NCI-H774 (cell line): ENCODE results near the gene OR6C76.
"Not testable (repeated sequence)": the region's sequence is repeated elsewhere in the genome, so short reads cannot be mapped to it uniquely, and the experiment has no call there.

Experiments
- DNase-seq: peaks from one replicate; lab custom pipeline; 2025; lab: John Stamatoyannopoulos, UW

OR6C76 gene

DNA sequence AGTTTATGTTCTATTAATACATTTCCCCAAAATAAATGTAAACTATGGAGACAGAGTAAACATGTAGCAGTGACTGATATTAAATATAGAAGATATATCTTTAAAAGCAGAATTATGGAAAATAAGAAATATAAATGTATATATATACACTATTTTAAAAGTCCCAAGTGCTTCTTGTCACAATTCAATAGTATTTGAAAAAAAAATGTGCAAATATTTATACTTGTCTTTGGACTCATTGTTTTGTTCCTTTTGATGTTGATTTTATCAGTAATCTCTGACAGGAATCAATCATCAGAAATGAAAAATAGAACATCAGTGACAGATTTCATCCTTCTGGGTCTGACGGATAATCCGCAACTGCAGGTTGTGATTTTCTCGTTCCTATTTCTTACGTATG, at the start of gene OR6C76:
OR6C76 (plus strand) TSS at position 301 of the 400 bp plus-strand sequence; CDS start at position 301, 0 bp downstream.
- DNase-seq, result no peak

DNA sequence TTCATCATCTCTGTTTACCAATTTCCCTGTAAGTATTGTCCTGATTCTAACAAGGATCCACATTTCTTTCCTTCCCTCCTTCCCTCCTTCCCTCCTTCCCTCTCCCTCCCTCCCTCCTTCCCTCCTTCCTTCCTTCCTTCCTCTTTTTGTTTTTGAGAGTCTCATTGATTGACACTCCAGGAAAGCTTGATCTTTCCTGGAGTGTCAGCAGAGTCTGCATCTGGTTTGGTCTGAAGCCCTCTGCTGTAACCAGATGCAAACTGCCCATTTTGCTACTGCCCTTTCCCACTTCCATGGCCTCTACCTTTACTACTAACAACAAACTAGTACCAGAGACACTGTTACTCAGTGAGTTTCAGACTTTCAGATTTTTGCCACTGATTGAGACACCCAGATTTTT, 40.2 kb upstream of the OR6C76 start:
- no peak for DNase-seq

DNA sequence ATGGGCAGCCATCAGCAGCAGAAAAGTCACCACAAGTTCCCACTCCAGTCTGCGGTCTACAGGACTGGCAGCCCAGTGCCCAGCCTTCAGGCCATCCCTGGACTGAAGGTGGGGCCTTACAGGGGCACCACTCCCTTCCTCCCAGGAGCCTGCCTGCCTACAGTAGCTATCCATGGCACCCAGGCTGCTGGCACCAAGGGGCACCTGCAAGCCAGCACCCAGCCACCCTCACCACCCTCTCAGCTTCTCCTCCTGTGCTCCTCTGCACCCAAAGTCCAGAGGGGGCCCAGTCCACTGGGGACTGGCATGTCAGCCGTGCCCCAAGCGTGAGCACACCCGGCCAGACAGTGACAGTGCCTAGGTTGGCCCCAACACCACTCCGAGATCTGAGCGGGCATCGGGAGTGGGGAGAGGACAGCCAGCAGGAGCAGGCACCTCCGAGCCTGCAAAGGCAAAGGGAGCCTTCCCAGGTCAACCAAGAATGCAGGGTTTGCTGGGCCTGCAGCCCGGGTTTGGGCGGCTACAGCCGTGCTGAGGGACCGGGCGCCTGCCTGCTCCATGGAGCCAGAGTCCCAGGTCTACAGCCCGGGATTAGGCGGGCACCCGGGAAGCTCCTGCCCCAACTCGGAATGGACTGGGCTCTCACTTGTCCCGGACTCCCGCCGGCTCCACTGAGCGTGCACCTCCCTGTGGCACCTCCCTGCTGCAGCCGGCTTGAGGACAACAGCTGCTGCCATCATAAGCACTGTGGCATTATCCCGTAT, 33.8 kb upstream of the OR6C76 start:
- no peak for DNase-seq

DNA sequence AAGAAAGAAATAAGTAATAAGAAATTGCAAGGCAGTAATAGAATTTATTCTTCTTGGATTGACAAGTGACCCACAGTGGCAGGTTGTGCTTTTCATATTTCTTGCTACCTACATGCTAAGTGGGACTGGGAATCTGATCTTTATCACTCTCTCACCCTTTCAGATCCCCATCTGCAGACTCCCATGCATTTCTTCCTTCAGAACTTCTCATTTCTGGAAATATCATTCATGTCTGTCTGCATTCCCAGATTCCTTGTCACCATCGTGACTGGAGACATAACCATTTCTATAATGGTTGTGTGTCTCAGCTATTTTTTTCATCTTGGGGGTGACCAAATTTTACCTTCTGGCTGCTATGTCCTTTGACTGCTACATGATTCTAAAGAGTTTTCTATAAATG, 29.7 kb upstream of the OR6C76 start:
- DNase-seq, result no peak

DNA sequence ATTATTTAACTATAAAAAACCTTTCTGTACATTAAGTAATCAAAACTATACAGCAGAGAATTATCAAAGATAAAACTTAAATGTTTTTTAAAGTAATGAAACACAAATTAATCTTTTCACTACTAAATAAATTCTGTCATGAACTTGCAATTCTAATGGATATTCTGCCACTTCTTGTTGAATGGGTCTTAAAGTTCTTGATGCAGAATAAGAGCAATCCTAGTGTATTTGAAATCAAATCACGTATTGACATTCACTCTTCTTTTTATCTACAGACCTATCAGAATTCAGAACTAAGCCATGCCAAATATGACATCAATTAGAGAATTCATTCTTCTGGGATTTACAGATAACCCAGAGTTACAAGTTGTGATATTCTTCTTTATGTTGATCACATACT, 25.8 kb upstream of the OR6C76 start, which contains the start of gene OR6C65:
OR6C65 (plus strand) TSS at position 301 of the 400 bp plus-strand sequence; CDS start at position 301, 0 bp downstream.
- no peak for DNase-seq

DNA sequence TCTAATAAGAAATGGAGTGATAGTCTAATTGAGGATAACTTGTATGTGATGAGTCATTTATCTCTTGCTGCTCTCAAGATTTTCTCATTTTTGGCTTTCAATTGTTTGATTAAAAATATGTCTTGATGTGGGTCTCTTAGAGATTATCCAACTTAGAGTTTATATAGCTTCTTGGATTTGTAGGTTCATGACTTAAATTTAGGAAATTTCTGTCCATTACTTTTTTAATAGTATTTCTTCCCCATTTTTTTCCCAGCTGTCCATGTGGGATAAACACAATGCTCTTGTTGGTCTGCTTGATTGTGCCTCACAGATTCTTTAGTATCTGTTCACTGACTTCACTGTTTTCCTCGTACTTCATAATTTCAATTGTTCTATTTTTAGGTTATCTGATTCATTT, 18.2 kb upstream of the OR6C76 start:
- DNase-seq, result no peak

DNA sequence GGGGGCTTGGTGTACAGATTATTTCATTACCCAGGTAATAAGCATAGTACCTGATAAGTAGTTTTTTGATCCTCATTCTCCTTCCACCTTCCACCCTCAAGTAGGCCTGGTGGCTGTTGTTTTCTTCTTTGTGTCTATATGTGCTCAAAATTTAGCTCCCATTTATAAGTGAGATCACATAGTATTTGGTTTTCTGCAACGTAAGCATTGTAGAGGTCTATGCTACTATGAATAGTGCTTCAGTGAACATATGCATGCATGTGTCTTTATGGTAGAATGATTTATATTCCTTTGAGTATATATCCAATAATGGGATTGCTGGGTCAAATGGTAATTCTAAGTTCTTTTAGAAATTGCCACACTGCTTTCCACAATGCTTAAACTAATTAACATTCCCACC, 16.9 kb upstream of the OR6C76 start:
- DNase-seq, result not testable (repeated sequence)

DNA sequence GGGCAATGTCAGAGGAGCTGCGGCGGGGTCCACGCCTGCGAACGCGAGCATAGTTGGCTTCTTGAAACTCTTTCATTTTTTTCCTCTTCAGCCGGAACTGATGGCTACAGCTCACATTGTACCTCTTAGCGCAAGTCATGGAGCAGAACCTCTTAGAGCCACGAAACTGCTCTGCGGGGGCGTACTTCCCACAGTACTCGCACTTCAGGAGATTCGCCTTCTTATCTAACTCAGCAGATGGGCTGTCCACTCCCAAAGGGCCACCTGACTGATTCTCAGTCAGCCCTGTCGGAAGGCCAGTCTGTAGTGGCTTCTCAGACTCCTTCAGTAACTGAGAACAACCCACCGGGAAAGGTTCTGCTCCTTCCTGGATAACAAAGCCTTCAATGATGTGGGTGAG, 13.9 kb upstream of the OR6C76 start:
- DNase-seq, result not testable (repeated sequence)

DNA sequence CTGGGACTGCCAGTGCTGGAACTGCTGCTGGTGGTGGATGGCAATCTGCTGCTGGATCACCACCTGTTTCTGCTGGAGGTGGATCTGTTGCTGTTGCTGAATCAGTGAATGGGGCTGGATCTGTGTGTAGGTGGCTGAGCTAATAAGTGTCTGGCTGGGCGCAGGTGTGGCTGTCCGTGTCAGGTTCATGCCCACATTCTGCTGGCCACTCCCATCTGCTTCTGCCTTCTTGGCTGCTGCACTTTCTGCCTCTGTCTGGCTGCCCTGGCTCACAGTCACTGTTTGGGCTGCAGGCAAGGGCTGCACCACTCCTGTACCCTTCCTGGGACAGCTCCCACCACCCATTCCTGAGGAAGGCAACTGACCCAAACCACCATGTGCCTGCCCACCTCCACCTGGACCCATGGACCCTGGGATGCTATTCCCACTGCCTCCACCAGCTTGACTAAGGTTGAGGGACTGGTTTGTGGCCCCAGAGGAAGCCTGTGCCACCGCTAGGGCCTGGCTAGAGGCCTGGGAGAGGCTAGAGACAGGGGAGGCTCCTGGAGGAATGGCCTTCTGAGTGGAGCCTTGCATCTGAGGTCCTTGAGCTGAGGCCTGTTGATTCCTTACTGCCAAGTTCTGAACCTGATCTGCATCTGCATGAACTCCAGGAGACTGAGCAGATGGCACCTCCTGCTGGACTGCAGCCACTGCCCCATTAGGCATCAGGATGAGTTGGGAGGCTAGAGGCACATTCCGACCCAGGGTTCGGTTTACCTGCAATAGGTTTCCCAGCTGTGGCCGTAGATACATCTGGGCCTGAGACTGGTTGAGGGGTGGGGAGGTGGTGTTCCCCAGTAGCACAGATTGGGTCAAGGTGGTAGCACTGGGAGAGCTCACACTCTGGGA, 12.3 kb upstream of the OR6C76 start:
- DNase-seq, result not testable (repeated sequence)

DNA sequence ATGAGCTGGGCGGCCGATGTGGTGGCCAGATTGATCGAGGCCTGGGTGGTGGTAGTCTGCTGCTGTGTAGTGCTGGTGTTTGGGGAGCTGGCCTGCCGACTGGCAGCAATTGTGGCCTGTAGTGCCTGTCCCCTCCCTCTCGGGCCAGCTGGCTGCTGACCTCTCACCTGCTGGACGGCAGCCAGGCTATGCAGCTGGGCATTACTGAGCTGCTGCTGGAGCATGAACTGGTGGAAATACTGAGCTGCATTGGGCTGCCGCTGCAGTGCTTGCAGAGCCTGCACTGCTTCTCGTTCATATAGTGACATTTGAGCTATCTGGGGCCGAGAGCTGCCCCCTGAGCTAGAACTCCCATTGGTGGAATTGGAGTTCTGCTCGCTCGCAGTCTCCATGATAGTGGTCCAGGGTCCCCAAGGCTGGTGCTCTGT, 11.6 kb upstream of the OR6C76 start:
- not testable (repeated sequence) for DNase-seq

DNA sequence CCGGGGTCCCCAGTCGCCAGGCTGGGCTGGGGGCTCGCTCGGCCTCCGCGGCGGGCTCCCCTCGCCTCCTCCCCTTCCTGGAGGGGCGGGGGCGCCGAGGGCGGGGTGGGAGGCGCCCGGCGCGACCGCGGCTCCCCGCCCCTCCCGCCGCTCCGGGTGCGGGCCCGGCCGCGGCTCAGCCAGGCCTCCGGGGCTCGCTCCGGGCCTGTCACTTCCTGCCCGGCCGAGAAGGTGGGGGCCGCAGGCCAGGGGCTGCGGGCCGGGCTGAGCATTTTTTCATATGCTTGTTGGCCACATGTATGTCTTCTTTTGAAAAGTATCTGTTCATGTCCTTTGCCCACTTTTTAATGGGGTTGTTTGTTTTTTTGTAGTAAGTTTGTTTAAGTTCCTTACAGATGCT, 11.2 kb upstream of the OR6C76 start:
- DNase-seq, result not testable (repeated sequence)

DNA sequence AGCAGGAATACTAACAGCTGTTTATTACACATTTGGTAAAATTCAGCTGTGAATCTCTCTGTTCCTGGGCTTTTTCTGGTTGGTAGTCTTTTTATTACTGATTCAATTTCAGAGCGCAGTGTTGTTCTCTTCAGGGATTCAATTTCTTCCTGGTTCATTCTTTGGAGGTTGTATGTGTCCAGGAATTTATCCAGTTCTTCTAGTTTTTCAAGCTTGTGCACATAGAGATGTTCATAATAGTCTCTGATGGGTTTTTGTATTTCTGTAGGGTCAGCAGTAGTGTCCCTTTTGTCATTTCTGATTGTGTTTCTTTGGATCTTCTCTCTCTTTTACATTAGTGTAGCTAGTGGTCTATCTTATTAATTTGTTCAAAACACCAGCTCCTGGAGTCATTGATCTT, 9.1 kb upstream of the OR6C76 start:
- DNase-seq, result no peak

DNA sequence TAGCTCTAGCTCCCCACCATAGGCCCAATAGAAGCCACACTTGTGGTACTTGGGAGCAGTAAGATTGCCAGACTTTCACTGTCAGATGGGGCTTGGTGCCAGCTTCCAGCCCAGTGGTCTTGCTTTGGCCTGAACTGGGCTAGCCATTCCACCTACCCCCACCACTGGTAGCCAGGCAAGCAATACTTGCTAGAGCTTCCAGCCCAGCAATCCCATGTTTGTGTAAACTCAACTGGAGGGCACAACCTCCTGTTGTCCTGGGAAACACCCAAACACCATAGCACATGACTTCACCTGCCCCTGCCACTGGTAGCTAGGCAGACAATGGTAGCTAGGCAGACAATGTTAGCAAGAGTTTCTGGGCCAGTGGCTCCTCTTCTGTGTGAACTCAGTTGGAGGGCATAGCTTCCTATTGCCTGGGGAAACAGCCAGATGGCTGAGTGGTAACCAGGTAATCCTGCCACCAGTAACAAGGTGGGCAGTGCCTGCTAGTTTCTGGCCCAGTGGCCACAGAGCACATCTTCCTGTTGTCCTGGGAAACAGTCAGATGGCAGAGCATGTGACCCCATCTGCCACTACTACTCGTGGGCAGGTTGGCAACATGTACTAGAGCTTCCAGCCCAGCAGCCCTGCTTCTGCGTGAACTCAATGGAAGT, 5.6 kb upstream of the OR6C76 start:
- no peak for DNase-seq

DNA sequence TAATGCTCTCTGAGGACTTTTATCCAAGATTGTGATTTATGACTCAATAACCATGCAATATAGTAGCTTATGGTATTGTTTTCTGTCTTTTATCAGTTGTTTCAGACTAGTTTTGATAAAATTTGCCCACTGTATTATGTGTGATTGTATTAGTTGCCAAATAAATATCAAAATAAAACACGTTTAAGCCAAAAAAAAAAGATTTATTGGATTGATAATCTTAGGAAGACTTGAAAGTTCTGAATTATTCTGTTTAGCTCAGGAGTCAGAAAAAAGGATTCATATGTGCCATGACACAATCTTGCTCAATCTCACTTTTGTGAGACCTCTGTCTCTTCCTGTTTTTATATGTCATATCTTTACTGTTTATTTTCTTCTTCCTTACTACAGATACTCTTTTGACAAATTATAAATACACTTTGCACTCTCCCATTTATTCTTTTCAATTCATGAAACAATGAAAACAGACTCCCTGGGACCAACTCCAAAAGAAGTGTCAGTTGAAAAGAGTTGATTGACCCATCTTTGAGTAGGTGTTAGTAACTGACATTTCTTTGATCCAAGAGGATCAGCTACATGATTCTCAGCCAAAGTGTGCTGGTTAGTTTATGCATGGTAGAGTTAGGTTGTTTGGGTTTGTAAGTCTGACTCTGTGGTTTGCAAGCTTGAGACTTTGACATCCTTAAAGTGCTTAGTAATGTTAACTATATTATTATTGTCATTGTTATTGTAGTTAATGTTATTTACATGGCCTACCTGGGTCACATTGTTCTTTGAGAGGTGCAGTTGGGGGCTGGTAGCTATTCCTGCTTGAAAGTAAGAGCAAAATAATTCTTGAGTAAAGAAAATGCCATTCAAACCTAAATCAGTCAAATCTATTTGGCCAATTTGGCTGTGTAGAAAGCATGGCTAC, 2.5 kb downstream of the OR6C76 start:
- DNase-seq, result no peak

DNA sequence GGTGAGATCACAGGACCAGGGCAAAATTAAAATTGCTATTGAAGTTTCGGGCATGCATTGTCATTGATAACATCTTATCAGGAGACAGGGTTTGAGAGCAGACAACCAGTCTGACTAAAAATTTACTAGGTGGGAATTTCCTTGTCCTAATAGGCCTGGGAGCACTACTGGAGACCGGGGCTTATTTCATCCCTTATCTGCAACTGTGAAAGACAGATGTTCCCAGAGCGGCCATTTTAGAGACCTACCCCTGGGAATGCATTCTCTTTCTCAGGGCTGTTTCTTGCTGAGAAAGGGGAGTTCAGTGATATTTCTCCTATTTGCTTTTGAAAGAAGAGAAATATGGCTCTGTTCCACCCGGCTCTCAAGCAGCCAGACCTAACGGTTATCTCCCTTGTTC, 15.2 kb downstream of the OR6C76 start:
- not testable (repeated sequence) for DNase-seq

DNA sequence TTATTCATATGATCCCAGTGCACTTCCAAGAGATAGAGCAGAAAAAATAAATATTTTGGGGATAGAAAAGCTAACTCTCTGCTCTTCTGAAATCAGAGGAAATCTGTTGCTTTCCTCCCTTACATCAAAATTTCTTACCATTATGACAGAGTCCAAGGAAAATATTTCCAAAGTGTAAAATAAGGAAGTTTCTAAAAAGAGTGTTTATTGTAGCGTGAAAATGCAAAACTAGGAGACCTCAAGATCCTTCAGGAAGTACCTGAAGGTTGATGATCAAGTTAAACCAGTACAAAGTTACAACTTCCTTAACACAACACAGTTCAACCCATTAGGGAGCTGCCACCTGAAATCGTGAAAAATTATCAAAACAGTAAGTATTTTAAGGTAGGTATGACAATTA, 17.7 kb downstream of the OR6C76 start, which contains the start of gene OR6C2:
OR6C2 (plus strand) TSS at position 301 of the 400 bp plus-strand sequence. CDS start 8,138 bp downstream, outside the sequence.
- no peak for DNase-seq

DNA sequence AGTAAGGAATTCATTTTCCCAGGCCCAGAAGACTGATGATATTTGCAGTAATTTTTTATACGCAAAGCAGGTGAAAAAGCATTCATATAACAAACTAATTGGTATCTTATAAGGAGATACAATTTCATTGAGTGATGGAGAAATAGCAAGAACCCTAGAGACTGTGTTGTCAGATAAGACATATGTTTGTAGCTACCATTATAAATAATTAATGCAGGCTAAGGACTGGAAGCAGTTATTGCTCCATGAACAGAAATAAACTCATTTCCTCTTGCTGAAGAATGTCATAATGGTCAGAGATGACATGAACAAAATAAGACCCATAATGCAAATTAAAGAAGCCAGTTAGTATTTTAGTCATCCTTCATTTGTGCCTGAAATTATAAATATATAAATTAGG, 19.3 kb downstream of the OR6C76 start:
- no peak for DNase-seq

DNA sequence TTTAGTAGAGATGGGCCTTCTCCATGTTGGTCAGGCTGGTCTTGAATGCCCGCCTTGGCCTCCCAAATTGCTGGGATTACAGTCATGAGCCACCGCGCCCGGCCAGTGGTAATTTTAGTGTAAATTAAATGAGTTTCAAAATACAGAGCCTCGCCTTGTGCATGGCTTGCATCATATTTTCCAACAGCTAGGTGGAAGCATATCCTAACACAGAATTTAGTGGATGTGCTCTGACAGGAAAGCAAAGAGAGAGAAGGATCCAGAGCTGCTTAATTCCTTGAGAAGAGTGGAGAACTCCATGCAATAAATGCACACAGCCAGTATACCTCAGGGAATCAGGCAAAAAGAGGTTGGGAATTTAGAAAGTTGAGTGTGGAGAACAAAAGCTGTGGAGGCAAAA, 20.3 kb downstream of the OR6C76 start:
- DNase-seq, result no peak

DNA sequence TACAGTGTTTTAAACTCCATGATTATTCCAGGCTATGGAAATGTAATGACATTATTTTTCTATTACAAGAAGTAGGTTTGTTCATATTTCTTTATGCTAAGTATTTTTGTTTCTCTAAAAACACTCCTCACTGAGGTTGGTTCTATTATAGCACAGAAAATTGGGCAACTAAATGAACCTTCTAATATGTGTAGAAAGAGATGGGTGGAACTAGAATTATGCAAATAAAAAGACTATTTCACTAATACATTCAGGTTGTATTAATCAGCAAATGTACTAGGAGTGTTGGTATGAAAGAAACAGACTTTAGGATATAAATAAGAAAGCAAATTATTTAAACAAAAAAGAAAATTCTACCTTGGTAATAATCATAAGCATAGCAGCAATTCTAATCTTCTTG, 22.8 kb downstream of the OR6C76 start:
- DNase-seq, result no peak

DNA sequence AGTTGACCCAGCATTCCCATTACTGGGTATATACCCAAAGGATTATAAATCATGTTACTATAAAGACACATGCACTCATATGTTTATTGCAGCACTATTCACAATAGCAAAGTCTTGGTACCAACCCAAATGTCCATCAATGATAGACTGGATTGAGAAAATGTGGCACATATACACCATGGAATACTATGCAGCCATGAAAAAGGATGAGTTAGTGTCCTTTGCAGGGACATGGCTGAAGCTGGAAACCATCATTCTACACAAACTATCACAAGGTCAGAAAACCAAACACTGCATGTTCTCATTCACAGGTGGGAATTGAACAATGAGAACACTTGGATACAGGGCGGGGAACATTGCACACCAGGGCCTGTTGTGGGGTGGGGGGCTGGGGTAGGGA, 38.9 kb downstream of the OR6C76 start:
- not testable (repeated sequence) for DNase-seq

DNA sequence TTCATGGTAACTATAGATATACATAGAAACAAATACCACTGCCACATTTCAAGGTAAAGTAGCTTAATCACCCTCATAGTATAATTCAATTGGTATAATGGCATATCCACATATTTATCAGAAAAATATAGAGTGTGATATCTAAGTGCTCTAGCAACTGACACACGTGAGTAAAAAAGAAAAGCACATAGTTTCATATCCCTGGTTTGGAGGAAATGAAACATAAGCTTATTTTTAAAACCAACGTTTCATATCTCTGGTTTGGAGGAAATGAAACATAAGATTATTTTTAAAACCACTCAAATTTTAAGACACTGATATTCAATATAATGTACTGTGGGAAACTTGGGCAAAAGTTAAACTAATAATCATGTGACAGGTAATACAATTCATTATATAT, 41.8 kb downstream of the OR6C76 start:
- no peak for DNase-seq
